ENCODE results near the gene DIAPH2. TPM values are rescaled to one million over a fixed set of nuclear protein-coding genes. Genes with fewer than 3 reads are reported as not detected.

Gene DIAPH2
- total RNA-seq, 6 experiments from 2014 or later, result 10.1 to 13.5 (median 11.6) TPM

- H3K36me3 Mint-ChIP-seq (ENCODE audit: low read depth), result no peaks in the 10 kb centered on the region
- no peak overlapping the region for H3K27ac Mint-ChIP-seq
- no peaks in the 10 kb centered on the region for H3K9me3 Mint-ChIP-seq
- DNase-seq, result no peak
- H3K27me3 Mint-ChIP-seq (ENCODE audit: insufficient read depth), result no peaks in the 10 kb centered on the region
- peaks cover 5% of the 10 kb centered on the region; the same call in 1 of the 2 replicates for H3K4me1 Mint-ChIP-seq (ENCODE audit: low read depth)
- no peak overlapping the region for H3K4me3 Mint-ChIP-seq
- TF ChIP-seq CTCF (IDR thresholded peaks at IDR 0.05), result no peak
These were observed 685.3 kb downstream of the DIAPH2 start for GRCh38 chrX:97369947-97370346.

DNA sequence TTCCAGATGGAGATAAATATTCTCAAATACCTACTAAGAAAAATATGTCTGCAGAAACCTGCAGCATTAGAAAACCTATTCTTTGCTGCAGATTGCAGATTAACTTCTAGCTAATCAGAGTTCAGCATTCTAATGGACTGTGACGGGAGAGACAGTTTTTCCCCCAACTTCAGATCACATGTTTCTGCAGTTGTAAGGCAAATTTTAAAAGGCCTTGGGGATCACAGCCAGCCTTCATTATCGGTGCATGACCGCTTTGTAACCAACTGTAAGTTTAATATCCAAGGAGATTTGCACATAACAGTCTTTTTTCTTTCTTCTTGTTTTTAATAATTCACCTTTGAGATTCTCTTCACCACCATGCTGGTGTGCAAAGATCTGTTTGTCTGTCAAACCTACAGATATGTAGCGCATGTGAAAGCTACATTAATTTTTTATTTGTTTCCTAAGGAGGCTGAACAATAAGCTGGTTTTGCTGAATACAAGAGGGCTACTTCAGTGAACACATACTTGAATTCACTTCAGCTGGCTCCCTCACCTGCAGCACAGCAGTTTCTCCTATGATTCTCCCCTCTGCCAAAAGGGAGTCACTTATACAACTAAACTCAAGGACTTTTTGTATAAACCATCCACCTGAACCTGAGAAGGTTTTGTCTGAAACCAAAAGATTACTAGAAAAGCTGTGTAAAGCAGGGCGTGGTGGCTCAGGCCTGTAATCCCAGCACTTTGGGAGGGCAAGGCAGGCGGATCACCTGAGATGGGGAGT is 687.5 kb downstream of the DIAPH2 start:
- no peaks in the 10 kb centered on the region for H3K27me3 Mint-ChIP-seq (ENCODE audit: insufficient read depth)
- no peaks in the 10 kb centered on the region for H3K36me3 Mint-ChIP-seq (ENCODE audit: low read depth)
- no peaks in the 10 kb centered on the region for H3K9me3 Mint-ChIP-seq
- no peaks in the 10 kb centered on the region for H3K4me1 Mint-ChIP-seq (ENCODE audit: low read depth)
- no peak overlapping the region for H3K27ac Mint-ChIP-seq
- no peak overlapping the region for H3K4me3 Mint-ChIP-seq
- TF ChIP-seq CTCF (IDR thresholded peaks at IDR 0.05), result no peak
- DNase-seq, result no peak

DNA sequence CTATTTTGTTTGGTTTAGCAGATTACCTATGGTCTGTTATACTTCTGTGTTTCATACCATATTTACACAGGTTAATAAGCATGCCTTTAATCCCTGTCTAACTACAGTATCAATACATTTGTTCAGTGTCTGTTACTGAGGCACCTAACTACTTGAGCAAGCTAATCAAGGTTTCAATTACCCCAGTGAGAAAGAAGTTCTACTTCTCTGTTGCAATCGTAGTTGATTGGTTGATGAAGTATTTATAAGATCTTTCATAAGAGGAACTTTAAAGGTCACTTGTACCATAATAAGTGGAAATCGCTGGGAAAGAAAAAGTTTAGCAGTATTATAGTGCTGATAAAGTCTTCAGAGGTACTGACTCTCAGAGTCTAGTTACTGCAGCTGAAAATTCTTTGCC is 689.6 kb downstream of the DIAPH2 start:
- TF ChIP-seq CTCF (IDR thresholded peaks at IDR 0.05), result no peak
- DNase-seq, result no peak
- Mint-ChIP-seq H3K4me1 (ENCODE audit: low read depth) (no peaks in the 10 kb centered on the region), H3K36me3 (ENCODE audit: low read depth) (no peaks in the 10 kb centered on the region), H3K9me3 (no peaks in the 10 kb centered on the region), H3K4me3 (no peak overlapping the region), H3K27ac (no peak overlapping the region), H3K27me3 (ENCODE audit: insufficient read depth) (no peaks in the 10 kb centered on the region)

GRCh38 chrX:97380200-97380599 is 695.6 kb downstream of the DIAPH2 start:
- no peaks in the 10 kb centered on the region for H3K36me3 Mint-ChIP-seq (ENCODE audit: low read depth)
- H3K4me1 Mint-ChIP-seq (ENCODE audit: low read depth), result no peaks in the 10 kb centered on the region
- no peaks in the 10 kb centered on the region for H3K9me3 Mint-ChIP-seq
- no peak overlapping the region for H3K27ac Mint-ChIP-seq
- no peaks in the 10 kb centered on the region for H3K27me3 Mint-ChIP-seq (ENCODE audit: insufficient read depth)
- H3K4me3 Mint-ChIP-seq, result no peak overlapping the region
- no peak for DNase-seq
- TF ChIP-seq CTCF (IDR thresholded peaks at IDR 0.05), result no peak

GRCh38 chrX:97384685-97385084 is 700.0 kb downstream of the DIAPH2 start:
- H3K9me3 Mint-ChIP-seq, result no peaks in the 10 kb centered on the region
- peaks cover 2% of the 10 kb centered on the region for H3K27me3 Mint-ChIP-seq (ENCODE audit: insufficient read depth)

More at GRCh38 chrX:97384685-97385084, 700.0 kb downstream of the DIAPH2 start:
- Mint-ChIP-seq H3K27ac (no peak overlapping the region), H3K36me3 (ENCODE audit: low read depth) (no peaks in the 10 kb centered on the region), H3K4me3 (no peak overlapping the region), H3K4me1 (ENCODE audit: low read depth) (peaks cover 19% of the 10 kb centered on the region)
- no peak for TF ChIP-seq CTCF (IDR thresholded peaks at IDR 0.05)
- DNase-seq, result no peak
